HepG2 (cell line): ENCODE measurements around the gene PDCD10. TPM values are rescaled to one million over a fixed set of nuclear protein-coding genes. Genes with fewer than 3 reads are reported as not detected.

Experiments used
- ATAC-seq: fragments of 200-7000 bp; cut with Tn5 transposase; 3 replicates; pipeline ENCODE4 v1.9.1; 2020; ENCODE audit warnings: mild to moderate bottlenecking, moderate library complexity
- BruUV-seq: library from RNA; stranded (reverse); fragments of 400-500 nt; replicated peaks from 2 replicates; lab custom pipeline; 2021; lab: Mats Ljungman, UMichigan
- CTCF ChIA-PET: fragments of 300-600 bp; formaldehyde crosslinking; extraction: SDS; loops from one replicate; lab custom pipeline; 2021; ENCODE audit warnings: low total read pairs, inconsistent platforms, low intra/inter-chr PET ratio; lab: Yijun Ruan, JAX
- POLR2A ChIA-PET: fragments of 350-600 bp; sonication (Branson Sonifier 250); formaldehyde crosslinking; loops from one replicate; lab custom pipeline; 2020; ENCODE audit warnings: antibody characterized with exemption, inconsistent platforms; lab: Yijun Ruan, JAX
- DNase-seq: peaks from one replicate; pipeline ENCODE4 v3.0.0-alpha.2; 2015; ENCODE audit warnings: low spot score
- FAIRE-seq: peaks from 3 replicates; lab custom pipeline; 2011; peaks lifted over from hg19 to GRCh38; lab: Jason Lieb, UNC
- H2AFZ ChIP-seq: one replicate; pipeline ENCODE4 v1.6.1; 2011; ENCODE audit warnings: low read length, inconsistent platforms
- H3K27ac ChIP-seq: fragments of 300-600 bp; 3 replicates; pipeline ENCODE4 v1.8.0; 2011; ENCODE audit warnings: mixed run types, mild to moderate bottlenecking, mixed read lengths, low read length, inconsistent platforms; ENCODE audit not compliant: insufficient read depth; ENCODE audit errors: extremely low read length
- H3K27me3 ChIP-seq, 2 experiments: fragments of 200-600 bp in 1 of 2; 2 replicates in 1 of 2; 3 replicates in 1 of 2; pipeline versions ENCODE4 v1.6.0 to v1.8.0; 2011; ENCODE audit warnings: low read length in 2 of 2, mild to moderate bottlenecking in 2 of 2, moderate library complexity in 2 of 2, inconsistent platforms in 1 of 2; ENCODE audit not compliant: insufficient read depth in 2 of 2, control insufficient read depth in 1 of 2
- H3K36me3 ChIP-seq, 2 experiments: fragments of 200-600 bp in 1 of 2; replicated peaks in 1 of 2; 2 replicates in 1 of 2; 3 replicates in 1 of 2; pipeline versions ENCODE4 v1.5.1 to v1.8.0; 2011; ENCODE audit warnings: low read length in 2 of 2, inconsistent platforms in 1 of 2; ENCODE audit not compliant: insufficient read depth in 2 of 2, control insufficient read depth in 1 of 2
- H3K4me1 ChIP-seq: 2 replicates; pipeline ENCODE4 v1.5.1; 2012; ENCODE audit warnings: low read length, inconsistent platforms; ENCODE audit not compliant: insufficient read depth
- H3K4me2 ChIP-seq: 2 replicates; pipeline ENCODE4 v1.6.0; 2011; ENCODE audit warnings: low read depth, low read length, inconsistent platforms
- H3K4me3 ChIP-seq, 3 experiments: fragments of 200-600 bp in 1 of 3; sonication (generic), shearing (Covaris generic) in 1 of 3; replicated peaks in 1 of 3; 2 replicates each; pipeline ENCODE4 v1.5.1; 2011 to 2016; ENCODE audit warnings: low read length in 3 of 3, inconsistent platforms in 2 of 3, low read depth in 2 of 3, mild to moderate bottlenecking in 2 of 3, control low read depth in 1 of 3, mixed read lengths in 1 of 3; ENCODE audit not compliant: insufficient read depth in 1 of 3
- H3K79me2 ChIP-seq: one replicate; pipeline ENCODE4 v1.6.1; 2011; ENCODE audit warnings: low read length, inconsistent platforms; ENCODE audit not compliant: insufficient read depth
- H3K9ac ChIP-seq: 2 replicates; pipeline ENCODE4 v1.6.0; 2011; ENCODE audit warnings: mild to moderate bottlenecking, low read depth, low read length, inconsistent platforms; ENCODE audit not compliant: insufficient read depth
- H3K9me3 ChIP-seq: 2 replicates; pipeline ENCODE4 v1.5.1; 2012; ENCODE audit warnings: mild to moderate bottlenecking, low read length
- H4K20me1 ChIP-seq: 2 replicates; pipeline ENCODE4 v1.6.0; 2011; ENCODE audit warnings: inconsistent platforms, mild to moderate bottlenecking, low read length, moderate library complexity; ENCODE audit not compliant: insufficient read depth
- GMEB2 ChIP-seq: IDR thresholded peaks from 2 replicates; pipeline ENCODE4 v1.6.1; 2016; ENCODE audit warnings: missing biosample characterization, missing genetic modification reagents, low read depth
- KDM2A ChIP-seq: sonication (generic); formaldehyde crosslinking; IDR thresholded peaks from 2 replicates; pipeline ENCODE4 v1.4.0; 2020; ENCODE audit warnings: low read depth, missing genetic modification reagents, borderline replicate concordance
- NFKB2 ChIP-seq: sonication (generic); formaldehyde crosslinking; IDR thresholded peaks from 2 replicates; pipeline ENCODE4 v1.4.0; 2020; ENCODE audit warnings: missing genetic modification reagents, borderline replicate concordance
- PAX8 ChIP-seq: sonication (generic); formaldehyde crosslinking; IDR thresholded peaks from 2 replicates; pipeline ENCODE4 v1.8.0; 2022; ENCODE audit warnings: mild to moderate bottlenecking, missing genetic modification reagents, borderline replicate concordance
- PITX1 ChIP-seq: sonication (generic); formaldehyde crosslinking; IDR thresholded peaks from 2 replicates; pipeline ENCODE4 v1.5.1; 2020; ENCODE audit warnings: mild to moderate bottlenecking, missing genetic modification reagents
- TCF7 ChIP-seq: sonication (generic); IDR thresholded peaks from 2 replicates; pipeline ENCODE4 v1.6.1; 2016; ENCODE audit warnings: antibody characterized with exemption, low read depth
- ZFP37 ChIP-seq: sonication (generic); formaldehyde crosslinking; IDR thresholded peaks from 2 replicates; pipeline ENCODE4 v1.4.0; 2020; ENCODE audit warnings: missing genetic modification reagents, borderline replicate concordance
- ZNF615 ChIP-seq: sonication (generic); formaldehyde crosslinking; IDR thresholded peaks from 2 replicates; pipeline ENCODE4 v1.5.0; 2020; ENCODE audit warnings: mild to moderate bottlenecking, missing genetic modification reagents, borderline replicate concordance
- ZNF674 ChIP-seq: sonication (generic); formaldehyde crosslinking; IDR thresholded peaks from 2 replicates; pipeline ENCODE4 v1.5.0; 2020; ENCODE audit warnings: low read depth, mild to moderate bottlenecking, missing genetic modification reagents
- ZNF766 ChIP-seq: sonication (generic); formaldehyde crosslinking; IDR thresholded peaks from 2 replicates; pipeline ENCODE4 v1.5.0; 2020; ENCODE audit warnings: missing genetic modification reagents, borderline replicate concordance
- ZNF839 ChIP-seq: sonication (generic); formaldehyde crosslinking; IDR thresholded peaks from 2 replicates; pipeline ENCODE4 v1.4.0; 2020; ENCODE audit warnings: missing genetic modification reagents, mild to moderate bottlenecking, borderline replicate concordance
- in situ Hi-C: cut with HindIII; loops from 2 replicates; pipeline ENCODE4 v1.10.0; 2017; ENCODE audit warnings: low pct_unique_long_range_greater_than_20kb; ENCODE audit not compliant: extremely low pct_ligation_motif_present
- intact Hi-C: fragments of 100-400 bp; cut with micrococcal nuclease; formaldehyde crosslinking; loops from one replicate; pipeline ENCODE4 v1.10.0; 2022; ENCODE audit not compliant: unreplicated experiment
- polyA plus RNA-seq, 8 experiments: library from polyadenylated mRNA; depleted of rRNA in 3 of 8; stranded (reverse) in 7 of 8; unstranded in 1 of 8; fragments of >200 nt; fragmentation: Illumina TruSeq in 4 of 8; extraction: Trizol in 4 of 8; gene quantifications; 2 replicates each; pipeline versions ENCODE4 v1.2.1 to v1.2.3, GENCODE V29; 2011 to 2016; ENCODE audit warnings: low read depth in 4 of 8, missing spikeins in 1 of 8, mixed read lengths in 1 of 8; ENCODE audit not compliant: insufficient read depth in 1 of 8
- total RNA-seq, 5 experiments: library from RNA; depleted of rRNA; stranded (reverse); fragments of >200 nt; fragmentation: Illumina TruSeq; extraction: Trizol; gene quantifications; 2 replicates each; pipeline ENCODE4 v1.2.3, GENCODE V29; 2016; ENCODE audit warnings: low read depth in 1 of 5

The PDCD10 gene
- total and polyA plus RNA-seq, 2 of the 13 experiments (the other 11 are each of a cell fraction or from before 2014, with no cell fraction given): 48.5 to 53.9 TPM

- CTCF ChIA-PET: no interaction called here
- H2AFZ ChIP-seq: no peak overlapping the region
- no peak for FAIRE-seq
Measured at GRCh38 chr3:167710552-167710951, 24.1 kb downstream of the PDCD10 start.

More at GRCh38 chr3:167710552-167710951, 24.1 kb downstream of the PDCD10 start:
- Histone ChIP-seq H3K9me3 (no peaks in the 10 kb centered on the region), H4K20me1 (0 out of 2 replicates have a peak, but pooled peaks cover 4% of the 10 kb centered on the region)
- no TSS peak for BruUV-seq
- intact Hi-C loops: no loop called here
- TF ChIP-seq ZNF839 (CRISPR knock-in tag) (no peak), NFKB2 (CRISPR knock-in tag) (no peak), PAX8 (CRISPR knock-in tag) (no peak), KDM2A (no peak), ZFP37 (no peak), ZNF615 (CRISPR knock-in tag) (no peak), ZNF674 (no peak), PITX1 (CRISPR knock-in tag) (no peak), TCF7 (no peak), GMEB2 (CRISPR knock-in tag) (no peak), ZNF766 (CRISPR knock-in tag) (no peak)
- TF ChIP-seq, all 625 proteins: peak for 0
- Histone ChIP-seq H3K9ac (no peak overlapping the region), H3K4me2 (no peak overlapping the region), H3K4me1 (no peaks in the 10 kb centered on the region), H3K79me2 (peaks cover 46% of the 10 kb centered on the region), H3K36me3 (peaks cover 7 to 26% of the 10 kb centered on the region in 2 experiments), H3K27ac (no peak overlapping the region), H3K4me3 (no peak overlapping the region), H3K27me3 (no peaks in the 10 kb centered on the region)
- no peak for DNase-seq
- POLR2A ChIA-PET: interaction anchor here (2.0 kb wide), 1 partner anchor 25 kb away, joined by 4 read pairs; the partner anchor contains the start of gene SERPINI1
- ATAC-seq: no peak
- in situ Hi-C loops: no loop called here
